ENCODE results near the gene ZNF519.
"Not testable (repeated sequence)": the region's sequence is repeated elsewhere in the genome, so short reads cannot be mapped to it uniquely, and the experiment has no call there.

Gene ZNF519

DNA sequence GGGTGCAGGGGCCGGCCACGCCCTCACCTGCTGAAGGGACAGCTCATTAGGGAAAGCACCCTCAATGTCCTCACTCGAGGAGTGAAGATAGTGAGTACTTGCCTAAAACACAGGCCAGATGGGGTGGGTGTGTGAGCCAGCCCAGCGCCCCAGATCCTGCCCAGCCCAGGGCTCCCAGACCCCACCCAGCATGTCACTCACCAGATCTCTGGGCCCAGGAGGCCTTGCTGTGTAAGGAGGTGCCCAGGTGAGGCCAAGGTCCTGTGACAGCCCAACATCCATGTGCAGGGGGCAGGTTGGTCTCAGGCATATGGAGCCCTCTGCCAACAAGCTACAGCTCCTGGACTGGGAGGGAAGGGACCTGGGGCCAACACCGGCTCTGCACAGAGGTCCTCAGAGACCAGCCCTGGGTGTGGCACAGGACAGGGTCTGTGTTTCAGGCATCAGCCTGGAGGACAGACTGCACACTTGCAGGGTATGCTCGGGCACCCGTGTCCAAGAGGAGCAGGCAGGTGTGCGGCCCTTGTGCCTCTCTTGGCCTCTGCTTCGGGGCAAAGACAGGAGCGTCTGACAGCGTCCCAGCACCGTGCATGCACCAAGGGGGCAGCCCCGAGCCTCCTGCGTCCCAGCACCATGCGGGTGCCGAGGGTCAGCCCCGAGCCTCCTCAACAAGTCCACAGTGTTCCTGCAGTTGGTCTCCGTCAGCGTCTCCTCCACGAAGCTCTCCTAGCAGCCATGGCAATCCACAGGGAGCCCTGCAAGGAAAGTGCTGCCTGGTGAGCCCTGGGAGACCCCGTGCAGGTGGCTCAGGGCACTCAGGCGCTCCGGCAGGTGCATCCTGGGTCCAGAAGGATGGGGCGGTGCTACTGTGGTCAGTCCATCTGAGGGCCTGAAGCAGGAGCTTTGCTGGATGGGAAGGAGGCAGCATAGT is 16.0 kb upstream of the ZNF519 start:
- not testable (repeated sequence) for DNase-seq (ENCODE audit: low spot score)

DNA sequence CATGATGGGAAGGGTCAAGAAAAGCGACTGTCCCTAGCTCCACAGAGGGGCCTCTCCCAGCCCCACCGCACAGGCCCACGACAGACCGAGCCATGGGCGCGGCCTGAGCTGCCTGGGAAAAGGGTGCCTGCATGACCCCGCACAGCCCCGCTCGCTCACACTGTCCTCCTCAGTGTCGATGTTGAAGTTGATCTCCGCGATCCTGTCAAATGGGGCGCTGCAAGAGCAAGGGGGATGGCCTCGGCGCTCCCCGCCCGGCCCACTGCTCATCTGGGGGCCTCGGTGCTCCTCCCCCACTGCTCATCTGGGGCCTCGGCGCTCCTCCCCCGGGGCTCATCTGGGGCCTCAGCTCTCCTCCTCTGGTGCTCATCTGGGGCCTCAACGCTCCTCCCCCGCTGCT is 14.5 kb upstream of the ZNF519 start:
- not testable (repeated sequence) for DNase-seq (ENCODE audit: low spot score)

DNA sequence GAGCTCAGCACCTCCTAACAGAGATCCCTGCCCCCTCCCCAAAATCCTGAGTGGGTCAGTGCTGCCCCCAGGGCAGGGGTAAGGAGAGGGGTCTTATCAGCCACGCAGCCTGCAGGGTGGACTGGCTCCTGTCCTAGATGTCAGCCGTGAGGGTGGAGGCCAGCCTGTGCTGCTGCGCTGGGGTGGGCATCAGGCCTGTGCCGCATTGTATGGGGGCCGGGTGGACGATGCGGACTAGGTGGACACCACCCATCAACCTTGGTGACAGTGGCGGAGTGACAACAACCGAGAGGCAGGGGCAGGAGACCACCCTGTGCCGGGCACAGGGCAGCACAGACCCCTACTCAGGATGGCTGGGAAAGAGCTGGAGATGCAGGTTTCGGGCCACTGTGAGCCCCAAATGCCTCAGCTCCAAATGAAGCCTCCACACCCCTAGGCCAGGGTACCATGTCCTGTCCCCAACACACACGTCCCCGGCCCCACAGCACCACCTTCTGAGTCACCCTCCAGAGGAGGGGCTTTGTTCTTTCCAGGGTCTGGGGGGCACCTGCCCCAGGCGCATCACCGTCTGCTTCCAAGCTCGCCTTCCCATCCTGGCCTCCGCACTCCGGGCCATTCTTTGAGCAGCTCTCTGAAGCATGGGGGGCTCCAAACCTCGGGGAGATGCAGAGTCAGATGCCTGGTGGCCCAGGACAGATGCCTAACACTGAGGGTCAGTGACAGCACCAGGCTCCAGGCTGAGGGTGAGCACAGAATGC is 13.5 kb upstream of the ZNF519 start:
- DNase-seq (ENCODE audit: low spot score): not testable (repeated sequence)

DNA sequence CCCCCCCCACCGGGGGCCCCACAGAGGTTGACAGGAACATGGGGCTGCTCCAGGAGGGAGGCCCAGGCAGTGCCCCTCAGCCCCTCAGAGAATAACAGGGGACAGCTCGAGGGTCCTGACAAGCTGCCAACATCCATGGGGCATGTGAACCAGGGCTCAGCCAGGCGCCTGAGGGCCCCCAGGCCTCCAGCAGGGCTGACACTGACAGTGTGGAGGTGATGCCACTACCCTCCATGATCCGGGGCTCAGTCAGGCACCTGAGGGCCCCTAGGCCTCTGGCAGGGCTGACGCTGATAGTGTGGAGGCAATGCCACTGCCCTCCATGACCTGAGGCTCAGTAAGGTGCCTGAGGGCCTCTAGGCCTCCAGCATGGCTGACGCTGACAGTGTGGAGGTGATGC is 12.8 kb upstream of the ZNF519 start:
- DNase-seq (ENCODE audit: low spot score): not testable (repeated sequence)

DNA sequence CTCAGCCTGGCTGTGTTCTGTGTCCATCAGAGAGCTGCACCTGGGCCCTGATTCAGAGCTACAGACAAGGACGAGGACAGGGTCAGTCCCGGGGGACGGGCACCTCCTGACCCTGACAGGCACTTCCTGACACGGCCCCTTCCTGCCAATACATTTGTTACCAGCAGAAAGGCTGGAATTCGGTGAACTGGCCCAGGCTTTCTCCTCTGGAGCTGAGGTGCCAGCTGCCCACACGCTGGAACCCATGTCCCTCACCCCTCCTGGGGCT is 12.3 kb upstream of the ZNF519 start:
- DNase-seq (ENCODE audit: low spot score): no peak

DNA sequence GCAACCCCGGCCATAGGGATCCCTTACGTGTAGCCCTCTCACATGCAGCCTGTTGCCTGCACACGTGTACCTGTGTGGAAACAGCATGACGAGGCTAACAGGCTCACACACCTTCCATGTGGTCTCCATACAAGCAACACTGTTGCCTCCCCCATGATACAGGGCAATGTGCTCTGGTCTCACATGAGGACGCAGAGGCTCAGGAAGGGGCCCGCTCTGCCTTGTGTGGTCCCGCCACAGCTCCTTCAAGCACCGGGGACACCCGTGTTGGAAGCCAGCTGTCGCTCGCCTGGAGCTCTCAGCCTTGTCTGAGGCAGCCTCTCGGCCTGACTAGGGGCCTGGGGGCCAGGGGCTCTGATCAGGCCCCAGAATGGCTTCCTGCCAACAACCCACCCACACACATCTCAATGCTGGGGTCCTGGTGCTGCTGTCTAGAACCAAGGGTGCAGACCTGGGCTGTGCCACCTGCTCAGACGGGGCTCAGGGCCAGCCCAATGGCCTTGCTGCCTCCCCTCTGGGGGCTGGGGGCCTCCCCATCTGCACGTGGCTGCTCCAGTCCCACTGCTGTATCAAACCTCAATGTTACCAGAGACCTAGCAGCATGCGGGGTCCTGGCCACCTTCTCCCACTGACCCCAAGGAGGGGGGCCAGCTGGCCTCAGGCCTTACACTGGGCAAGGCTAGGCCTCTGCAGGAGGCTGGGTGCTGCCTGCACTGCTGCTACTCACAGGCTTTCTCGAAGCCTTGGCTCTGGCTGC is 11.8 kb upstream of the ZNF519 start:
- not testable (repeated sequence) for DNase-seq (ENCODE audit: low spot score)

DNA sequence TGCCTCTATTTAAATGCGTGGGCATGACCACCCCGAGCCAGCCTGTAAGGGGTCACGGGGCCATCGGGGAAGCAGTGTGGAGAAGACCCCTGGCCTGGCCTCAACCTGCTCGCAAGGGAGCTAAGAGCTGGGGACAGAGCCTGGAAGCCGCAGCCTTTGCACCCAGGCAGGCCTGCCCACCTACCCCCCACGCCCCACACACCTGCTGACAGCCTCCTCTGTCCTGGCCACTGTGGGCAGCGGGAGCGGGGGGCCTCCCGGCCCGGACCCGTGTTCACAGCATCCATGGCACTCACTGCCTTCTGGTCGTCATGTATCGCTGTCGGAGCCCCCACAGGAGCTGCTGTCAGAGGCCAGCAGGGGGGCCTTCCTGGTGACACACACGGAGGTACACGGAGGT is 11.2 kb upstream of the ZNF519 start:
- not testable (repeated sequence) for DNase-seq (ENCODE audit: low spot score)

DNA sequence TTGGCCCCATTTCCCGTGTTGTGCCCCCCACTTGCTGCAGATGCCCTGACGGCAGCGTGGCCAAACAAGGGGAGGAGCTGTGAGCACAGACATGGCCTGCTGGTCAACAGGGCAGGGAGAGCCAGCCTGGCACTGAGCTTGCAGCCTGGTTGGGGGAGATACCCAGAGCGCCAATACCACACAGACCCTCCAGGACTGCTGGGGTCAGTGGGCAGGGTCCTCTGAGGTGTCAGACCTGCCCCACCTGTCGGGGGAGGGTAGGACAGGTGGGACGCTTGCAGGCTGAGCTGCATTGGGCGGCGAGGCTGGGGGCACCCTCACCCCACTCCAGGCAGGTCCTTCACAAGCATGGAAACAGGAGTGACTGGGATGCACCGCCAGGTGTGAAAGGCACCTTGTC is 9.9 kb upstream of the ZNF519 start:
- not testable (repeated sequence) for DNase-seq (ENCODE audit: low spot score)

DNA sequence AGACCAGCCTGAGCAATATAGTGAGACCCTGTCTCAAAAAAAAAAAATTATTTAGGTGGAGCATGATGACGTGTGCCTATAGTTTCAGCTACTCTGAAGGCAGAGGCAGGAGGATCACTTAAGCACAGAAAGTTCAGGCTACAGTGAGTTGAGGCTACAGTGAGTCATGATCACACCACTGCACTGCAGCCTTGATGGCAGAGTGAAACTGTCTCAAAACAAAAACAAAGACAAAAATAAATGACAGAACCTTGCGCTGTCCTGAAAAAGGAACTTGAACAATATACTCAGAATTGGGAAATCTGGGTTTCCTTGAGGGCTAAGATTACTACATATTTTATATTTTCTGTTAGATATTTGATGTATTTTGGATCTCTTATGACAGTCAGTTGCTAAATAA is 7.3 kb upstream of the ZNF519 start:
- DNase-seq (ENCODE audit: low spot score): not testable (repeated sequence)

DNA sequence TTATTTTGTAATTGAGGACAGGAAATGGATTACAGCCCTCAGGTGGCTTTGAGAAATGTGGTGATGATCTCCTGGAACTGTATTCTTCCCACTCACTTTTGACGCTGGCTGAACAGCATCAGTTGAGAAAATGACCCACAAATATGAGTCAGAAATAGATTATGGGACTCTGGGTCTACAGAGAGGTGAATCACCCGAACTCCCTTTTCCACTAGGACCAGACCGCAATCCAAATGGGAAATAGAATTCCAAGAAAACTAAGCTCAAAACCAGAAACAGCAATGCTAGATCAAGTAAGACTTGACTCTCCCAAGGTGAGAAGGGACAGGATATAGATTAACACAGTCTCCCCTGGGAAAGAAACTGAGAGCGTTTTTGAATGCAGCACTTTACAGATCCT is 5.7 kb upstream of the ZNF519 start:
- DNase-seq (ENCODE audit: low spot score): not testable (repeated sequence)

DNA sequence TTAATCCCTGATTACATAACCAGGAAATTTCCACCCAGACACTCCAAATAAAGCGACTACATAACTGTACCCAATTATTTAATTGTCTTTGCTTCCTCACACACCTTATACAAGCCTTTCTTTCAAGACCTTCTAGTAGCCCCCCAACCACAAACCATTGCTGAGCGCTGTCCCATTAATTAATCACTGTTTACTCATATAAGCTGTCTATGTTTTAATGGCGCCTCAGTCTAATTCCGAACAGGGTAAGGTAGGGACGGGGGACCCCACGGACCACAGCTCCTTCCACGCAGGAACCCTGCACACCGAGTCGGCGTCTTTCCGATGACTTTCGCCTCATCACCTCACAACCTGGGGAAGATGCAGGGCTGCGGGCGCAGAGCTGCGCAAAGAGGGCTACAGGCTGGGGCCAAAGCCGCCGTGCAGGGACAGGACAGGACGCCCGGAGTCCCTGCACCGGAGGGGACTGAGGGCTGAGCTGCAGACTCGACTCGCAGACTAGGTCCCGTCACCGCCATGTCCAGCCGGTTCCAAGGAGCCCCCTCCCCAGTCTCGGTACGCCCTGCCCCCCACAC is 452 bp downstream of the ZNF519 start:
- DNase-seq (ENCODE audit: low spot score): not testable (repeated sequence)

DNA sequence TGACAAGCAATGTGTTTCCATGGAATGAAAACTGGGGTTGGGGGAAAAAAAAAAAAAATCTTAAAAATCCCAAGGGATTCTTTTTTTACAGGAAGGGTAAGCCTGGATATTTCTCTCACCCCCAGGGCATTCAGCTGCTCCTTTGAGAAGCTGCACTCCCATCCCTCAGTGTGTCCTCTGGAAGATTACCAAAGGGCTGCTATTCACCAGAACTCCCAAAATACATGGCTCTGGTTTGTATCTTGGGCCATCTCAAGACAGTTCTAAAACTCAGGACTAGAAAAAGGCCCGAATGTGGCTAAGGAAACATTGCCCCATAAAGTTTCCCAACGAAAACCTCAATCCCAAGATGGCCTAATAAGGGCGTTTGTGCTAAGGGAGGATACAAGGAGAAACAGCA is 1.4 kb downstream of the ZNF519 start:
- DNase-seq (ENCODE audit: low spot score): not testable (repeated sequence)

DNA sequence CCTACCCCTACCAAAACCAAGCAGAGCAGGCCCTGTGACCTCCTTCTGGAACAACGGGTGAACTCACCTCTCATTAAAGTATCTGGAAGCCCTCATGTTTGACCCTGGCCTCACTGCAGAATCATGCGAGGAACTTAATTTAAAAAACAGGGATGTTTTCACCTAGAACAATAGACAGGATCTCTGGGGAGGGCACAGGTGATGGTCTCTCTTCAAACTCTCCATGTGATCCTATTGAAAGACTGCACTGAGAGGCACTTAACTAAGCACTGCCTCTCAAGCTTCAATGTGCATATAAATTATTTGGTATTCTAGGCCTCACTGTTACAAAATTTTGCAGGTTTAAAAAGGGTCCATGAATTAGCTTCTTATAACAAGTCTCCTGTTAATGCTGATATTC is 7.5 kb downstream of the ZNF519 start:
- no peak for DNase-seq (ENCODE audit: low spot score)

DNA sequence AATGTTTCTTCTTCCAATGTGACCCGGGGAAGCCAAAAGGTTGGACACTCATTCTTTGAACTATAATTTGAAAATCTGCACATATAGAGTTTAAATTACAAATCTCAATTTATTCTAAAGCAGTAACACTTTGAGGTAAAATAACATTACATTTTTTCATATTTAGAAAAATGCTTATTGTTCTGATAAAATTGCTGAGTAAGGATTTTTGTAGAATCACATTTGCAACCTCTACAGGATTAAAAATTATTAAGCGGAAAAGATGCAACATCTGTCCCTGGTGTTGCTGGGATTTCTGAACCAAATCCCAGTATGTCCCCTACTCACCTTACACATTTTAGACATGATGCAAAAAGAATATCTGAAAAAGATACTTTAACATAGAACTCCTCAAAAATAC is 10.1 kb downstream of the ZNF519 start:
- no peak for DNase-seq (ENCODE audit: low spot score)

DNA sequence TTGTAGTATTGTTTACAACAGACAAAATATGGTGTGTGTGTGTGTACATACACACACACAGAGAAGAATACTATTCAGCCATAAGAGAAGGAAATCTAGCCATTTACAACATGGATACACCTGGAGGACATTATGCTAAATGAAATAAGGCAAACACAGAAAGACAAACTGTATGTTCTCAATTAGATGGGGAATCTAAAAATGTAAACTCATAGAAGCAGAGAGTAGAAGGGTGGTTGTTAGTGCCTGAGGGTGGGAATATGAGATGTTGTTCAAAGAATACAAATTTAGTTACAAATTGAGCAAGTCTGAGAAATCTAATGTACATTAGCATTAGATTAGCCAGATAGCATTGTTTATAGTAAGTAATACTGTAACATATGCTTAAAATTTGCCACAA is 11.3 kb downstream of the ZNF519 start:
- DNase-seq (ENCODE audit: low spot score): no peak

DNA sequence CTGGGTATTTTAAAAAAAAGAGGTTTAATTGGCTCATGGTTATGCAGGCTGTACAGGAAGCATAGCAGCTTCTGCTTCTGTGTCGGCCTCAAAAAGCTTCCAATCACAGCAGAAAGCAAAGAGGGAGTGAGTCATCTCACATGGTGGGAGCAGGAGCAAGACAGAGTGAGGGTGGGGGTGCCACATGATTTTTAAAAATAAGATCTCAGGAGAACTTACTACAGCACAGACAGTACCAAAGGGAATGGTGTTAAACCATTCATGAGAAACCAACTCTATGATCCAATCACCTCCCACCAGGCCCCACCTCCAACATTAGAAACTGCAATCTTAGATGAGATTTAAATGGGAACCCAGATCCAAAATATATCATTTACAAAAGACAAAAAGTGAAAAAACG is 14.6 kb downstream of the ZNF519 start:
- no peak for DNase-seq (ENCODE audit: low spot score)

DNA sequence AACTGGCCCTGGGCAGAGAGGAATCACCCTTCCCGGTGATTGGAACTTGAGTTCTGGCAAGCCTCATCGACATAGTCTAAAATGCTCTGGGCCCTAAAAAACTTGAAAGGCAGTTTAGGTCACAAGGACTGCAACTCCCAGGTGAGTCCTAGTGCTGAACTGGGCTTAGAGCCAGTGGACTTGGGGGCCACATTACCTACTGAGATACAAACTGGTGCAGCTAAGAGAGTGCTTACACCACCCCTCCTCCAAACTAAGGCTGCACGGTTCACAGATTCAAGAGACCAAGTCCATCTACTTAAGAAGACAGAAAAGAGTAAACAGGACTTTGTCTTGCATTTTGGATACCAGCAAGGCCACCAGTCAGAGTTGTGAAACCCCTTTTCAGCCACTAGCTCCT is 25.3 kb downstream of the ZNF519 start:
- DNase-seq (ENCODE audit: low spot score): no peak

DNA sequence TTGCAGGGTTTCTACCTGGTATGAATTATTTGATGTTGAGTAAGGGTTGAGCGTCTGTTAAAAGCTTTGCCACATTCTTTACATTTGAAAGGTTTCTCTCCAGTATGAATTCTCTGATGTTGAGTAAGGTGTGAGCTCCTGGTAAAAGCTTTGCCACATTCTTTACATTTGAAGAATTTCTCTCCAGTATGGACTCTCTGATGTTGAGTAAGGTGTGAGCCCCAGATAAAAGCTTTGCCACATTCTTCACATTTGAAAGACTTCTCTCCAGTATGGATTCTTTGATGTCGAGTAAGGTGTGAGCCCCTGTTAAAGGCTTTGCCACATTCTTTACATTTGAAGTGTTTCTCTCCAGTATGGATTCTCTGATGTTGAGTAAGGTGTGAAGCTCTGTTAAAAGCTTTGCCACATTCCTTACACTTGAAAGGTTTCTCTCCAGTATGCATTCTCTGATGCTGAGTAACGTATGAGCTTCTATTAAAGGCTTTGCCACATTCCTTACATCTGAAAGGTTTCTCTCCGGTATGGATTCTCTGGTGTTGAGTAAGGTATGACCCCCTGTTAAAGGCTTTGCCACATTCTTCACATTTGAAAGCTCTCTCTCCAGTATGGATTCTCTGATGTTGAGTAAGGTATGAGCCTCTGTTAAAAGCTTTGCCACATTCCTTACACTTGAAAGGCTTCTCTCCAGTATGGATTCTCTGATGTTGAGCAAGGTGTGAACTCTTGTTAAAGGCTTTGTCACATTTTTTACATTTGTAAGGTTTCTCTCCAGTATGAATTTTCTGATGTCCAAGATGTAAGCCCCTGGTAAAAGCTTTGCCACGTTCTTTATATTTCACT is 27.1 kb downstream of the ZNF519 start:
- no peak for DNase-seq (ENCODE audit: low spot score)

DNA sequence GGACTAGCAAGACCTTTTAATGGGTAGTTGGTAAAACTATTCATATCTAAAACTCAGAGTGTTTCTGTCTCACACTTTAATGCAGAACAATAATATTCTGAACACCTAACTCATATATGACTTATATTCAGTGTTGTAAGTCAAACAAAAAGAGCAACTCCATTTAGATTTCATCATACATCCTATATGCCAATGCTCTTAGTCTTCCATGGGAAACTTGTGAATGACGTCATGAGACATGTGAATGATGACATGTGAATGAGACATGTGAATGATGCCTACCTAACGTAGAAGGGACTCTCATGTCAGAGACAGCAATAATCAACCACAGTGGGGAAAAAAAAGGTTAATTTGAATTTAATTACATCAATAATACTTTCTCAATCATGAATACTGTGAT is 28.0 kb downstream of the ZNF519 start:
- DNase-seq (ENCODE audit: low spot score): no peak

DNA sequence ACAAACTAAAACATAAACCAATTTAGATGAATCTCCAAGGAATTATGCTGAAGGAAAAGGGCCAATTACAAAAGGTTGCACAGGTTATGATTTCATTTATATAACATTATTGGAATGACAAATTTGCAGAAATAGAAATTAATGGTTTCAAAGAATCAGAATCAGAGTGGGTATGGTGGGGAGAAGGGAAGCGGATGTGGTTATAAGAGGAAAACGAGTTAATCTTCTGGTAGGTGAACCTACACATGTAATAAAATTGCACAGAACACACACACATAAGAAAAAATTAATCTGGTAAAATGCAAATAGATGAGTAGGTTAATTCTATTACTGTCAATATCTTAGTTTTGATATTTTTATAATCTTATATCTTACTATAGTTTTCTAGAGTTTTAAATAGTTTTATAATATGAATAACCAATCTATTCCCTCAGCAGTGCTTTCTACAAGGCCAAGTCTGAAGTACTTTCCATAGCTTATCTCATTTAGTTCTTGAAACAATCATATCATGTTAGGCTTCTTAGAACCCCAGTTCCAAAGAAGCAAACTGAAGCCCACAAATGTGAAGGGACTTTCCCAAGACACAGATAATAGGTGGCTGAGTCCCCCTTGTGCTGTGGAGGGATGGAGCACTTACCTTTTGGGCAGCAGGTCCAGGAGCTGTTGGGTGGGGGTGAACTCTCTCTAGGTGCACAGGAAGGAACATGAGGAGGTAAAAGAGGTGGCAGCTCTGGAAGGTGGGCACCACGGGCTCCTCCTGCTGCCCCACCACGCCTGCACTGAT is 31.5 kb downstream of the ZNF519 start:
- no peak for DNase-seq (ENCODE audit: low spot score)

DNA sequence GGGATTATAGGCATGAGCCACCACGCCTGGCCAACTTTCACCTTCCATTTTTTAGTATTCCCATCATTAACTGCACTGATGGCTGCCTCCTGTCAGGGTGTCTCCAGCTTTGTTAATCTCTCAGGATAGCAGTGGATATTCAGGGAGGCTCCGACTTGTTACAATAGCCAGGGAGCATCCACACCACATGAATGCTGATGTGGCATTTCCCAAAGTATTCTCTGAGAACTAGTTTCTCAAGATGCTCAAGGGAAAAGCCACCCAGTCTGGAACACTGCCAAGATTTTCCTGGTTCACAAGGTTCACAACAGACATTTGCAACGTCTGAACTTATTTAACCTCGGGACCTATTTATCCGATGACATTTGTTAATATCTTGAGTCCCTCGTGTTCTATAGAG is 33.8 kb downstream of the ZNF519 start:
- DNase-seq (ENCODE audit: low spot score): no peak
